ENCODE data around the gene ERGIC1. TPM values are rescaled to one million over a fixed set of nuclear protein-coding genes. Genes with fewer than 3 reads are reported as not detected.

The ERGIC1 gene
- total and polyA plus RNA-seq, 9 donors: 41.7 to 147 (median 92.3) TPM

GRCh38 chr5:172885597-172886340, 51.7 kb downstream of the ERGIC1 start:
- Histone ChIP-seq H3K9me3 (no peaks in the 10 kb centered on the region), H3K27ac (no peak overlapping the region), H3K4me3 (no peak overlapping the region), H3K27me3 (no peaks in the 10 kb centered on the region), H3K4me1 (ENCODE audit: insufficient read depth) (peaks cover 4% of the 10 kb centered on the region), H3K36me3 (no peaks in the 10 kb centered on the region)
- no peak for TF ChIP-seq EP300 (IDR thresholded peaks at IDR 0.05)
- no peak for TF ChIP-seq POLR2A (IDR thresholded peaks at IDR 0.05)
- no peak for TF ChIP-seq CTCF (IDR thresholded peaks at IDR 0.05)
- DNase-seq: peak in 1 of 5 donors; percentile 40
- 88 to 96% (median 94%) methylated on average over 23 of the region's 23 CpGs for WGBS, 3 donors
- intact Hi-C loops (cut with DNase I): no loop called here

DNA sequence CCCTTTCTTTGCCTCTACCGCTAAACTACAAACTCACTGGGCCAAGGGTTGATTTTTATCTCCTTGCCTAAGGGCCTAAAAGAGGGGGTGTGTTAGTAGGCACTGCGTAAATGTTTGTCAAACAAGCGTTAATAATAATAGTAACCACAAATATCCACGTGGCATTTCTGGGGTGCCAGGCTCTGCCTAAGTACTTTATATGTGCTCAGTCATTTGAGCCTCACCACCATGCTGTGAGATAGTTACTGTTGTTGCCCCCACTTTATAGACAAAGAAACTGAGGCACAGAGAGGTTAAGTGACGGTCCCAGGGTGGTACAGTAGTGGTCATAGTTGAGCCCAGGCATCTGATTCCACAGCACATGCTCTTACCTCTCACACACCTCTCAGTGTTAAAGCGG, 52.4 kb downstream of the ERGIC1 start:
- peaks cover 4% of the 10 kb centered on the region for H3K4me1 ChIP-seq (ENCODE audit: insufficient read depth)
- no peaks in the 10 kb centered on the region for H3K36me3 ChIP-seq
- no peak for DNase-seq
- intact Hi-C loops (cut with DNase I): no loop called here
- no peak for TF ChIP-seq POLR2A (IDR thresholded peaks at IDR 0.05)
- no peak for TF ChIP-seq CTCF (IDR thresholded peaks at IDR 0.05)
- no peak for TF ChIP-seq EP300 (IDR thresholded peaks at IDR 0.05)
- H3K27me3 ChIP-seq: no peaks in the 10 kb centered on the region
- H3K4me3 ChIP-seq: no peak overlapping the region
- peak overlapping the region in 1 of 2 donors; percentile 9 for H3K27ac ChIP-seq
- no peaks in the 10 kb centered on the region for H3K9me3 ChIP-seq
- WGBS, 3 donors: 88 to 91% (median 89%) methylated on average over 6 of the region's 6 CpGs

DNA sequence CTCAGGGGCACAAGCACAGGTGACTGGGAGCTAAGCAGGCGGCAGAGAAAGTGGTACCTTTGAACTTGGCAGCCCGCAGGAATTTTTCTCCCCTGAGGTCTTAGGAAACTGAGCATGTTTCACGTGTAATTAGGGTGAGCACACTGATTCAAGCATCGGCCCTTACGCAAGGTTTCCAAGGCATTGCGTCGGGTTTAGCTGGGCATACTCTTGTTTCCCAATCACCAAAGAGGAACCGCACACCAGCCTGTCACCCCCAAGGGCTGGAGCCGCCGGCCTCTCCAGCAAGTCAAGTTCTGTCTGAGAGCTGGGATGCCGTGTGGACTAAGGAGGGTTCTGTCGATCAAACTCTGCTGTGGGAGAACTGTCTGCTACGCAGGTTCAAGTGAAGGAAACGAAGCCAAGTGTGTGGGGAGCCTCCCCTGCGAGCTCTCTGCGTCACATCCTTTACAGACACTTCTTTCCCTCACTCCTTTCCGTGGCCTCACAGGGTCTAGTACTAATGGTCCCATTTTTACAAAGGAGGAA, 53.0 kb downstream of the ERGIC1 start:
- H3K4me1 ChIP-seq (ENCODE audit: insufficient read depth): peaks cover 7% of the 10 kb centered on the region

DNA sequence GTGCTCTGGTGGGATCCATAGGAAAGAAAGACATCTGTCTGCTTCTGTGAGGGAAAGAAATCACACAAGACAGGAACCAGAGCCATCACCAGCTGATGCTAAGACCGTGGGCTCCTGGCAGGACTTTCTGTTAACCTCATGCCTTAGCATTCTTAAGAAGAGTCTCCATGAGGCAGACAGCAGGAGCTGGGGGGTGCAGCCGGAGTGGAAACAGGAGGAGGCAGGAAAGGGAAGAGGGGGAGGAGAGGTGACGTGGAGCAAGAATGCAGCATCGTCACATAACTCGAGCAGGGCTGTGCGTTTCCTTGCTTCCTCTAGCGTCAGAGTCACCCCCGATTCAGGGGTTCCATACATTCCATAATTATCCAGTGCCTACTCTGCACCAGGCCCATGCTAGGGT, 53.6 kb downstream of the ERGIC1 start:
- TF ChIP-seq EP300 (IDR thresholded peaks at IDR 0.05) (peak; percentile 24), POLR2A (IDR thresholded peaks at IDR 0.05) (peak; percentile 12), CTCF (IDR thresholded peaks at IDR 0.05) (no peak)
- Histone ChIP-seq H3K4me3 (no peak overlapping the region), H3K4me1 (ENCODE audit: insufficient read depth) (peaks cover 11% of the 10 kb centered on the region), H3K27me3 (no peaks in the 10 kb centered on the region), H3K27ac (peak overlapping the region; percentile 60 to 65), H3K36me3 (no peaks in the 10 kb centered on the region), H3K9me3 (no peaks in the 10 kb centered on the region)
- 19 to 24% (median 23%) methylated on average over 8 of the region's 8 CpGs for WGBS, 3 donors
- intact Hi-C loops (cut with DNase I): no loop called here
- DNase-seq: peak; percentile 70 to 82 (median 76)

More for the DNA sequence above, 53.0 kb downstream of the ERGIC1 start:
- no peaks in the 10 kb centered on the region for H3K27me3 ChIP-seq
- DNase-seq: peak in 4 of 5 donors; percentile 63 to 82 (median 72)
- H3K4me3 ChIP-seq: peak overlapping the region; percentile 12
- no peaks in the 10 kb centered on the region for H3K9me3 ChIP-seq
- TF ChIP-seq CTCF (IDR thresholded peaks at IDR 0.05) (no peak), POLR2A (IDR thresholded peaks at IDR 0.05) (peak; percentile 19), EP300 (IDR thresholded peaks at IDR 0.05) (peak; percentile 80)
- WGBS, 3 donors: 44 to 50% (median 45%) methylated on average over 17 of the region's 17 CpGs
- peak overlapping the region; percentile 60 to 65 for H3K27ac ChIP-seq
- intact Hi-C loops (cut with DNase I): no loop called here
- no peaks in the 10 kb centered on the region for H3K36me3 ChIP-seq

Data from ovary (tissue), 9 donors.